HL-60/S4 (cell line): ENCODE measurements around the gene MYO16.

Experiments
- in situ Hi-C: fragments of 300-500 bp; cut with MboI; formaldehyde crosslinking; loops from 2 replicates; pipeline ENCODE4 v1.14.3; 2022; ENCODE audit warnings: low sequenced_read_pairs

MYO16 gene

DNA sequence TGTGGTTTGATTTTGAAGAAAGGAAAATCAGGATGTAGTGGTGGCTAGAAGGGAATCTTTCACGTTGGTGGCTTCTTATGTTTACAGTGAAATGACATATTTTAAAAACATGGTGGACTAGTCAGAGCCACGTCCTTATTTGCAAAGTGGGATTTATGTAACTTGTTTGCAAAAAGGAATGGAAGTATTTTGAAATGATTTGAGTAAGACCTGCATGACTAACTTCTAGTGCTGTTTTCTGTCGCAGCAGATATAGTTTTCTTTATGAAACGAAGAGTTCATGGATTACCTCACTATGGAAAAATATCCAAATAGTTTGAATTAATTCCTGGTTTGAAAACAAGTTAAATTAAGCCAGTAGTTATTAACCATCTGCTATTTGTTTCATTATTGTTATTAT, 476.5 kb downstream of the MYO16 start:
- in situ Hi-C loops, result no loop called here

DNA sequence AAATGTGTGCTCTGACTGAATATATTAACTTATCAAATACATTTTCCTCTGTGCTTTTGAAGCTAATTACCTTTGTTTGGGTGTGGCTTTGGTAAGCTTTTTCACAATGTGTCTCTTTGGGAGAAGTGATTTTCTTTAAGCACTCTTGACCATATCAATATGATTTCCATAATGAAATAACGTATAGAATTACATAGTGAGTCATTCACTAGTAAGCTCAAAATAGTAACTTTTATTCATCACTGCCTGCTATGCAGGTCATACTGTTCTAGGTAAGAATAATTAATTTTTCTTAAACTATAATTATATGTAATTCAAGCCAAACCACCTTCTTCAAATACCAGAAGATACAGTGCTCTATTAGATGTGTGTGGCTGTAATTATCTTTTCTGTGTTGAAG, 480.7 kb downstream of the MYO16 start:
- in situ Hi-C loops, result no loop called here

DNA sequence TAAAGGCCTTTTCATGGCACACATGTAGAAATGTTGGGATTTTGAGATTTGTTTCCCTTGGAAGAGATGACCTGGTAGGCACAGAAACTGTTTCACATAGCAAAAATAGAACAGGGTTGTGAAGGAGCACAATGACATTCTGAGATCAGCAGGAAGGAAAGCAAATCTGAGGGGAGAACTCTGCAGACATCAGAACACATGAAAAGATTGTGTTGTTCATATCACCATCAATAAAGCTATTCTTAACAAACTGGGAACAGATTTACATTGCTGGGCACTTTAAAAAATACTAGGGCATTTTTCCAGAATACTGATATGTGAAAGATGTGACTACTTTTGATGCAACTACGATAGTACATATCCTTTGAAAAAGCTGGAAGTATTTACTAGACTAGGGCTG, 481.7 kb downstream of the MYO16 start:
- in situ Hi-C loops, result no loop called here

DNA sequence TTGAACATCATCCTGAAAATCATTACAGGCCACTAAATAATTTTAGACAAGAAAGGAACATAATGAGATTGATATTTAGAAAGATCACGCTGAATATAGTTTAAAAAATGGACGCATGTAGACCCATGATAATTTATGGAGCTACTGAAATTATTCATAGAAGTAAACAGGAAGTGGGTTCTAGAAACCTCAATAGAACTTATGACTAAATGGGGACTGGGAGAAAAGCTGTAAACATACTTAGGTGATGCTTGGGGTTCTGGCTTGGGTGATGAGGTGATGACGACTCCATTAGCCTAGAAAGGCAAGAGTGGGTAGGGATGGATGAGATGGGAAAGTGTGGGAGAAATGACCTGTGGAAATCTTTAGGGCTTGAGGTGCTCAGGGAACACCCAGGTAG, 484.0 kb downstream of the MYO16 start:
- in situ Hi-C loops, result no loop called here

DNA sequence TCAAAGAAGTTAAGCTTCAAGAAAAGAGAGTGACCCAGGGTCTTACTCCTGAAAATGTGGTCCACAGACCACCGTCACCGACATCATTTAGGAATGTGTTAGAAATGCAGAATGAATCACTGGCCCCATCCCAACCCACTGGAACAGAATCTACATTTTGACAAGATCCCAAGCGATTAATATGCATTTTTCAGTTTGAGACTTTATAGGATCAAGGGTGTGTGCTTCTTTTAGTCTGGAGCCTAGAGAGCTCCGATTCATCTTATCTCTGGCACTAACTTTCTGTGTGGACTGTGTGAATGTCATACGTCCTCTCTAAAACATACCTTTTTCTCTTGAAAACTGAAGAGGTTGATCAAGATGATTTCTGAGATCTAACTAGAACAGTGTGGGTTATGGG, 484.8 kb downstream of the MYO16 start:
- in situ Hi-C loops, result no loop called here

DNA sequence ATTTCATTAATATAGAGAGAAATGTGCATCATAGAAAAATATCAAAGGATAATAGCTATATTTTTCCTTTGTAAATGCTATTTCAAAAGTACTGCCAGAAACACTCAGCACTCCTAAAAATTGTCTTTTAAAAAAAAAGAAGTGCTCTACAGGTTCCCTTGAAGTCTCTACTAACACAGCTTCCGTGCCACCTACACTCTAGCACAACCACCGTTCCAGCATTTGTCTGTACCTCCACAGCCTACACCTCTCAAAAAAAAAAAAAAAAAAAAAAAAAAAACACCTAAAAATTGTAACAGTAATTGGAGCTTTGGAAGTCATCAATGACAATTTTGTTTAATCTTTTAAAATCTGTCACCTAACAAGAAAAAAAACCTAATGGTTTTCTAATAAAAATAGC, 485.6 kb downstream of the MYO16 start:
- in situ Hi-C loops, result no loop called here

DNA sequence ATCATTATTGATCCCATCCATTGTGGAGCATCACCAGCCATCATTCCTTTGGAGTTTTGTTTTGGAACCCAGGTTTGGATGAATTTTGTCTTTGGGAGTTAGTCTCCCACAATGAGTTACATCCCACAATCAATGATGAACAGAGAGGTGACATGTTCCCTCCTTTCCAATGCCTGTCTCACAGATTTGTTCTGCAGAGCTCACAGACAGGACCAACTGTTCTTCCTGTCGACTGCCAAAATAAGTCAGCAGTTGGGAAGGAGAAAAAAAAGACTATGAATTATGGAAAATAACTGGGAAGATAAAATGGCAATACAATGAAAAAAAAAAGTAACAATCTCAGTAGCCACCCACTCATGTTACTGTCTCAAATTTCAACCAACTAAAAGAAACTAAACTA, 489.1 kb downstream of the MYO16 start:
- in situ Hi-C loops, result no loop called here

DNA sequence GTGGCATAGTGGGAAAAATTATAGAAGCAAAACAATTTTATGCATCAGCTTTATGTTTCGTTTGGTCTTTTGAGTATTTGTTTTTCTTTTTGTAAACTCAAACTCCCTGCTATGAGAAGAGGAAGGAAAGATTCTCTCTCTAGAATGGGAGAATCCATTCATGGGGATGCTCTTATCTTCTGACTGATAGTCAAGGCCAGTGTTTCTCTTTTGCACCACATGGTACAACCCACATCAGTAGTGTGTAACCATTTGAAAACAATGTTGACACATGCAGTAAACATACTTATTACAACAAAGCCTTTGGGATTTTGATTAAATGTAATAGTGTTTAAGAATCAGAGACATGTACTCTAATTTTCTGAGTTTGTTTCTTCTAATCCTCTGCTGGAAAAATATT, 490.5 kb downstream of the MYO16 start:
- in situ Hi-C loops, result no loop called here

DNA sequence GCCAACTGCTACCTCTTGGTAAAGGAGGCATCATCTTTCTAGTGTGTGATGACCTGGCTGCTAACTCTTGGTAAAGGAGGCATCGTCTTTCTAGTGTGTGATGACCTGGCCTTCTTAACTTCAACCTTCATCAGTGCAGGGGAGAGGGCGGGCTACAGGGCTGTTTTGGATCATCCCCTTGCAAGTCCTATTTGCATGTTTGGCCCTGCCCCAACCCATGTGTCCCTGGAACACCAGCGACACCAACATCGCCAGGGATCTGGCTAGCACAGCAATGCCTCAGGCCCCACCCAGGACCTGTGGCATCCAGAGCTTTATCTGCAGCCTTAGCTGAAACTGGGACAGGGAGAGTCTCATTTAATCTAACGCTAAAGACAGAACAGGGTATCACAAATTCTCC, 492.4 kb downstream of the MYO16 start:
- in situ Hi-C loops, result no loop called here

DNA sequence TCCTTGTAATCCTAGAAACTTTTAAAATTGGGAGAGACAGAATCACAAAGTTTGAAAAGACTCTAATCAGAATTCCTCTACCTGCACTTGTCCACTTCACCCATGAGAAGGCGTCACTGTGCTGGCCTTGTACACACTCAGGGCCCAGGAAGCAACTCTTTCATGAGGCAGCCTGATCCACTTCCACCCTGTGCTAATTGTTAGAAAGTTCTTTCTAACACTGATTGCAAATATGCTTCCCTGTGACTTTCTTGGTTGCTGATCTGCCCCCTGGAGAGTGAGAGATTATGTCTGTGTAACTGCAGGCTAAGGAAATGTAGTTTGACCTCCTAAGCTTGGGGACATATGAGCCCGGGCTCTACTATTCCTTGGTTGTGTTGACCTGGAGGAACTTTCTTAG, 494.6 kb downstream of the MYO16 start:
- in situ Hi-C loops, result no loop called here

DNA sequence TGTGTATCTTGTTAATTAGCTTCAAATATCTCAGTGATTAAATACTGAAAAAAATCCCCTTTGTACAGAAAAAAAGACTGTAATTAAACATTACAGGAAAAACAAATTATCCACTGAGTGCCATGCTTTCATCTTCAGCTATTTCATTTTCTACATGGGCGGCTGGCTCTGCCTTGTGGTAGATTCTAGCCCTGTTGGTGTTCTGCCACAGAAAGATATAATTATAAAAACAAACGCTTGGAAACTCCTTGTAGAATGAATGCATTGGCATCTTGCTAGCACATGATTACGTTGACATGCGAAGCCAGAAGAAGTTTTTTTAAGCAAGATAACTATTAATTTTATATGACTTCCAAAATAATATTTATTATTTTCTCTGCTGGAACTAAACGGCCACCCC, 496.8 kb downstream of the MYO16 start:
- in situ Hi-C loops, result loop anchor here (25.0 kb wide), 1 partner anchor 661 kb away; the partner anchor contains the start of gene IRS2

DNA sequence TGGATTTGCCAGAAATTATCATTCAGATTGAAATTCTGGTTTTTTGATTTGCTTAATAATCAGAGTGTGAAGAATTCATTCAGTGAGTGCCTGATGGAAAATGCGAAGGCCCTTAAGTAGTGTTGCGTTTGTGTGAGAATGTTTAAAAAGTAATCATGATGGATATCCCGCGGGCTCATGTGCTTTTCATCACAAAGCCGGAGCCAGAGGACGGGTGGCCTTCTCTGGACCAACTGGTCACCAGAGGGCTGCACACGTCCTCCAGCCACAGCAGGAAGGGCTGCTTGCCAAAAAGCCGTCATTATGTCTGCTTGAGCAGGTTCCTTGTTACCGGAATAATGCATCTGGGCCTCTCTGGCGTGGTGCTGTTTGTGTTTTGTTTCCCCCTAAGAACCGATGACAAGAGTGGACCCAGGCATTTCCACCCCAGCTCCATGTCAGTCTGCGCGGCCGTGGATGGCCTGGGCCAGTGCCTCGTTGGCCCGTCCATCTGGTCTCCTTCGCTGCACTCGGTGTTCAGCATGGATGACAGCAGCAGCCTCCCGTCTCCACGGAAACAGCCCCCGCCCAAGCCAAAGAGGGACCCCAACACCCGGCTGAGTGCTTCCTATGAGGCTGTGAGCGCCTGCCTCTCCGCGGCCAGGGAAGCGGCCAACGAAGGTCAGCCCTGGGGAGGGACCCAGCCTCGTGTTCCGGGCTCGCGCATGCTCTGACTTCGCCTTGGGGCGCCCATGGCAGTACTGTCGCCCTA, 497.7 kb downstream of the MYO16 start:
- in situ Hi-C loops, result loop anchor here (25.0 kb wide), 1 partner anchor 660 kb away; the partner anchor contains the start of gene IRS2

DNA sequence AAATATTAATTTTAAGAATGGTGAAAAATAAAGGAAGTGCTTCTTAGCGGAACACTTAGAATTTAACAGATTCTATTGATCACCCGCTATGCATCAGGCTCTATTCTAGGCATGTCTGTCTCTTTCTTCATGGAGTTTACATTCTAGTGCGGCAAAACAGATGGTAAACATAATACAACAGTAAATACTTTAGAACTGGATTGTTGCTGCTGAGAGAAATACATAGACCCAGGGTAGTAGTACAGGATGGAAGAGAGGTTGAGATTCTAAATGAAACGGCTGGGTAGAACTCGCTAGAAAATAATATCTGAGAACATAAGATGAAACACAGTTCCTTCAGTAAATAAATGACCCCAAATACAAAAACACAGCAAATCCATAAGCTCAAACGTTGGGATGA, 498.7 kb downstream of the MYO16 start:
- in situ Hi-C loops, result loop anchor here (25.0 kb wide), 1 partner anchor 659 kb away; the partner anchor contains the start of gene IRS2

DNA sequence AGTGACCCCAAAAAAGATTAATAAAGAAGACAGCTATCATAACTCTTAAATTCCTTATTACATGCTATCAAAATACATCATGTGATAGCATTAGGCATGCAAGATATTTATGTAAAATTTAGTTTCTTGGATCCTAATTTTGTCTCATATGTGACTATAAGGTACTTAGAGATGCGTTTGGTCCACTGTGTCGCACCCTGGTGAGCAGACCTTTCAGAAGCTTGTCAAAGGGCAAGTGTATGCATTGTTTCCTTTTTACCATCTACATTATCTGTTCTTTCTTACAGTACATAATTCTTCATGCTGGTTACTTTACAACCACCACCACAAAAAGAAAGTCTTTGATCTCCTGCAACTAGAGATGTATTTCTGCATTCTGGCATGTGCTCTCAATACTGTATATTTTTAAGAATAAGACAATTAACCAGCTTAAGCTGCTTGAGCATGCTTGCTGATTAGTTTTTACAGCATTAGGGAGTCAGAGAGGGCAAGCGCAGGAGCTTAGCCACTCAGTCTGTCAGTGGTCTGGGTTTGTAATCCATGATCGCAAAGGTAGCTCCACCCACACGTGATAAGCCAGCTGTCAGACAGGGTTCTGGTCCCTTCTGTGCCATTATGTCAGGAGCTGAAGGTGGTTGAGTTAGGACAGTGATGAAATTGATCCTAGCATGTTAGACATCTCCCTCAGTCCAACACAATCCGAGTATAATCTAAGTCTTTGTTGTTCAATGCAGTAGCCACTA, 500.9 kb downstream of the MYO16 start:
- in situ Hi-C loops, result loop anchor here (25.0 kb wide), 1 partner anchor 657 kb away; the partner anchor contains the start of gene IRS2

DNA sequence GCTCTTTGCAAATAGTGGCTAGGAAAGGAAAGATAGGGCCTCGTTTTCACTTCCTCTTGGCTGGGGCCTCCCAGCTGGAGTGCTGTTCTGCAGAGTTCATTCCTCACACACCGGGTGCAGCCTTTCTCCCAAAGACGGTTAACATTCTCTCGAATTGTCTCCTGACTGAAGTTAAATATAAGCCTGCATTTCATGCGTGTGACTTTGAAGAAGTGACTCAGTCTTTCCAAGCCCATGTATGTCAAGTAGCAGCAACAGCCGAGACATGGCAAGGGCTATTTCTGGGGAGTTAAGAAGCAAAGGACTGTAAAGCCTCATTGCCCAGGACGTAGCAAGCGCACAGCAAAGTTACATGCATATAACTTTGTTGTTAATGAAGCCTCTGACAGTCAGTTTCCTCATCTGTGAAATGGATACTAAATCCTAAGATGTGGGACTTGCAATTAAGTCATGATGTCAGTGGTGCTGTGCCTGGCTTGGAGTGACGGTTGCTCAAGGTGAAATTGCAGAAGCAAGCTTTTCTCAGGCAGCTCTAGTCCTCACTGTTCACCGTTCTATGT, 502.4 kb downstream of the MYO16 start:
- in situ Hi-C loops, result loop anchor here (25.0 kb wide), 1 partner anchor 656 kb away; the partner anchor contains the start of gene IRS2

DNA sequence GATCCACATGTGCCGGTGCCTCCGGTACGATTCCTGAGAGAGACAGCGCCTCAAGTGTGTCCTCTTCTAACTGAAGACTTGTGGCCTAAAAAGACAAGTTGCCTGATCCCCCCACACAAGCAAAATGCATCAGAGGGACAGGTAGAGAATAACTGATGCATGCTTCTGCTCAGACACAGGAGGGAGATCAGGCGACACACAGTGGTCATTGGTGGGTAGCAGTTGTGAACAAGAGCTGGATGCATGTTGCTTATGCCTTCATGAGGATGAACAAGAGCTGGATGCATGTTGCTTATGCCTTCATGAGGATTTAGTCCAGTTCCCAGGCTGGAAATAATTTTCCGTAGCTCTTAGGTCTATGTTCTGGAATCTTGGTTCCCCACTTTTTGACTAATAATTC, 505.6 kb downstream of the MYO16 start:
- in situ Hi-C loops, result loop anchor here (25.0 kb wide), 1 partner anchor 652 kb away; the partner anchor contains the start of gene IRS2

DNA sequence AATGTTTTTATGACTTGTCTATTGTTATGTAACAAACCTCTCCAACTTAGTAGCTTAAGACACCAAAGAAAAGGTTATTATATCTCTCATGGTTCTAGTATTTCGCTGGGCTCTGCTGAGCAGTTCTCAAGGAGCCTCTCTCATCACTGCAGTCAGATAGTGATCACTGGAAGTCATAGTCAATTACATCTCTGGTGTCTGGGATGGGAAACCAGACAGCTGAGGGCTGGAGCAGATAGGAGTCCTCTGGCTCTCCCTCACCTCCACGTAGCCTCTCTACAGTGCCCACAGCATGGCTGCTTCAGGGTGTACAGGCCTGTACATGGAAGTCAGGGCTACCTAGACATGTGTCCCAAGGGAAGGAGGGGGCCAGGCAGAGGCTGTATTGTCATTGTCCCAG, 507.5 kb downstream of the MYO16 start:
- in situ Hi-C loops, result loop anchor here (25.0 kb wide), 1 partner anchor 650 kb away; the partner anchor contains the start of gene IRS2

DNA sequence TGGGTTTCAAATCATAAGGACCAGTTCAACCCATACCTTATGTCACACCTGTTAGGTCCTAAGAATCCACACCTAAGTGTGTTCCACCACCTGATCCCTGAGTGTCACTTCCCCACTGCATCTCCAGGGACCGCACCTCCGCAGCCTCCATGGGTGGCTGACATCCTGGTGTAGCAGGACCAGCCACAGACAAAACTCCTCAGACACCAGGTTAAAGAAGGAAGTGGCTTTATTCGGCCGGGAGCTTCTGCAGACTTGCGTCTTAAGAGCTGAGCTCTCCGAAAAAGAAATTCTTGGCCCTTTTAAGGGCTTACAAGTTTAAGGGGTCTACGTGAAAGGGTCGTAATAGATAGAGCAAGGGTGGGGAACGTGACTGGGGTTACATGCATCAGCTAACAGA, 509.9 kb downstream of the MYO16 start:
- in situ Hi-C loops, result loop anchor here (25.0 kb wide), 1 partner anchor 648 kb away; the partner anchor contains the start of gene IRS2

DNA sequence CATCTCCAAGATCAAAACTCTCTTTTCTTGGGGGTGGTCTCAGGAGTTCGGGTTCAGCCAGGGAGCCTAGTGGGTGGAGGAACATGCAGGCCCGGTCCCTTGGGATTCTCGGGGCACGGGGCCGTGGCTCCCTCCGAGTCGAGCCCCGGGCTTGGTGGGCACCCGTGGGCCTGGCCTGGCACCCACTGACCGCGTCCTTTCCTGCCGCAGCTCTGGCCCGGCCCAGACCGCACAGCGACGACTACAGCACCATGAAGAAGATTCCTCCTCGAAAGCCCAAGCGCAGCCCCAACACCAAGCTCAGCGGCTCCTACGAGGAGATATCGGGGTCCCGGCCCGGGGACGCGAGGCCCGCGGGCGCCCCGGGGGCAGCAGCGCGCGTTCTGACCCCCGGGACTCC, 510.6 kb downstream of the MYO16 start:
- in situ Hi-C loops, result loop anchor here (25.0 kb wide), 1 partner anchor 647 kb away; the partner anchor contains the start of gene IRS2

DNA sequence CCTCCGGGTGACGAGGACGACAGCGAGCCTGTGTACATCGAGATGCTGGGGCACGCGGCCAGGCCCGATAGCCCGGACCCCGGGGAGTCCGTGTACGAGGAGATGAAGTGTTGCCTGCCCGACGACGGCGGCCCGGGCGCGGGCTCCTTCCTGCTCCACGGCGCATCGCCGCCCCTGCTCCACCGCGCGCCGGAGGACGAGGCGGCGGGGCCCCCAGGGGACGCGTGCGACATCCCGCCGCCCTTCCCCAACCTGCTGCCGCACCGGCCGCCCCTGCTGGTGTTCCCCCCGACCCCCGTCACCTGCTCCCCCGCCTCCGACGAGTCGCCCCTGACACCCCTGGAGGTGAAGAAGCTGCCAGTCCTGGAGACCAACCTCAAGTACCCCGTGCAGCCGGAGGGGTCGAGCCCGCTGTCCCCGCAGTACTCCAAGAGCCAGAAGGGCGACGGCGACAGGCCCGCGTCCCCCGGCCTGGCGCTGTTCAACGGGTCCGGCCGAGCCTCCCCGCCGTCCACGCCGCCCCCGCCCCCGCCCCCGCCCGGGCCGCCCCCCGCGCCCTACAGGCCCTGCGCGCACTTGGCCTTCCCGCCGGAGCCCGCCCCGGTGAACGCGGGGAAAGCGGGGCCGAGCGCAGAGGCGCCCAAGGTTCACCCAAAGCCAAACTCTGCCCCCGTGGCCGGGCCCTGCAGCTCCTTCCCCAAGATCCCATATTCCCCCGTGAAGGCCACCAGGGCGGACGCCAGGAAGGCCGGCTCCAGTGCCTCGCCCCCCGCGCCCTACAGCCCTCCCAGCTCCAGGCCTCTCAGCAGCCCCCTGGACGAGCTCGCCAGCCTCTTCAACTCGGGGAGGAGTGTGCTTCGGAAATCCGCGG, 511.3 kb downstream of the MYO16 start:
- in situ Hi-C loops, result loop anchor here (25.0 kb wide), 1 partner anchor 647 kb away; the partner anchor contains the start of gene IRS2
